Esophagus muscularis mucosa (tissue), 4 donors: Measurements from ENCODE around the gene GALNTL6.

Experiments
- EP300 ChIP-seq: sonication (generic); formaldehyde crosslinking; IDR thresholded peaks from one replicate; pipeline ENCODE4 v1.6.1; 2017; ENCODE audit warnings: antibody characterized with exemption
- POLR2A ChIP-seq: fragments of 450-650 bp; IDR thresholded peaks from one replicate; pipeline ENCODE4 v1.6.1; 2017; ENCODE audit warnings: antibody characterized with exemption, moderate library complexity, mild to moderate bottlenecking, low read depth
- POLR2AphosphoS5 ChIP-seq, 2 donors: sonication (generic); formaldehyde crosslinking; IDR thresholded peaks; one replicate each; pipeline ENCODE4 v1.6.1; 2017; ENCODE audit warnings: antibody characterized with exemption in 2 of 2
- TF ChIP-seq, protein P1 (sequence below), 3 experiments: fragments of 200-600 bp in 2 of 3; fragments of 450-650 bp in 1 of 3; sonication (generic) in 2 of 3; IDR thresholded peaks; one replicate each; pipeline ENCODE4 v1.5.1; 2017 to 2019; ENCODE audit warnings: antibody characterized with exemption in 3 of 3, mild to moderate bottlenecking in 2 of 3, moderate library complexity in 1 of 3

DNA sequence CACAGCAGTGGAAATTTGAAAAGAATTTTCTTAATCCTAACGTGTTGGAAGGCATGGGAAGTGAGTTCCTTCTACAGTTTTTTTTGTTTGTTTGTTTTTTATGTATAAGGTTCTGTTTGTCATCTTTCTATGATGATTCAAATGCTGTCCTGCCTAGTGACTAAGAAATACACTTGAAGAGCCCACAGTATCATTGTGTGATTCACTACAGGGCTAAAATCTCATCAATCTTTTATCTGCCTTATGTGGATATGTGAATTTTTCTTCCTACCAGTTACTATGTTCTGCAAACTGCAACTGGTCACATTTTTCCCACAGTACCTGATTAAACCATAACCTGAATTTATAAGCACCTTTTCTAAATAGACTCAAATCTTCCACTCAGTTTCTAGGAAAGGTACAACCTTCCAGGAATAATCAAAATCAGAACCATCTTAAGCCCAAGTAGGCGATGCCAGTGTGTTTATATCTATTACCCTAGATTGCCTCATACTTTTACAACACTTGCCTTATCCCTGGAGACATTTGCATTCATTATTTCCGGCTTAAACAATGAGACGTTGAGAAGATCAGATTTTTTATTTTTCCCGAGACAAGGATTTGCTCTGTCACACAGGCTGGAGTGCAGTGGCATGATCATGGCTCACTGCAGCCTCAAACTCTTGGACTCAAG is 1140.8 kb downstream of the GALNTL6 start:
- TF ChIP-seq, protein P1, sequence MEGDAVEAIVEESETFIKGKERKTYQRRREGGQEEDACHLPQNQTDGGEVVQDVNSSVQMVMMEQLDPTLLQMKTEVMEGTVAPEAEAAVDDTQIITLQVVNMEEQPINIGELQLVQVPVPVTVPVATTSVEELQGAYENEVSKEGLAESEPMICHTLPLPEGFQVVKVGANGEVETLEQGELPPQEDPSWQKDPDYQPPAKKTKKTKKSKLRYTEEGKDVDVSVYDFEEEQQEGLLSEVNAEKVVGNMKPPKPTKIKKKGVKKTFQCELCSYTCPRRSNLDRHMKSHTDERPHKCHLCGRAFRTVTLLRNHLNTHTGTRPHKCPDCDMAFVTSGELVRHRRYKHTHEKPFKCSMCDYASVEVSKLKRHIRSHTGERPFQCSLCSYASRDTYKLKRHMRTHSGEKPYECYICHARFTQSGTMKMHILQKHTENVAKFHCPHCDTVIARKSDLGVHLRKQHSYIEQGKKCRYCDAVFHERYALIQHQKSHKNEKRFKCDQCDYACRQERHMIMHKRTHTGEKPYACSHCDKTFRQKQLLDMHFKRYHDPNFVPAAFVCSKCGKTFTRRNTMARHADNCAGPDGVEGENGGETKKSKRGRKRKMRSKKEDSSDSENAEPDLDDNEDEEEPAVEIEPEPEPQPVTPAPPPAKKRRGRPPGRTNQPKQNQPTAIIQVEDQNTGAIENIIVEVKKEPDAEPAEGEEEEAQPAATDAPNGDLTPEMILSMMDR (IDR thresholded peaks at IDR 0.05): no peak
- TF ChIP-seq POLR2A (no peak), EP300 (no peak), POLR2AphosphoS5 (IDR thresholded peaks at IDR 0.05) (no peak)
